PC-3 (cell line): ENCODE data around the gene UCK2. TPM values are rescaled to one million over a fixed set of nuclear protein-coding genes. Genes with fewer than 3 reads are reported as not detected.

Experiments used
- ATAC-seq: fragments of 200-7000 bp; cut with Tn5 transposase; 2 replicates; pipeline ENCODE4 v1.9.1; 2020; ENCODE audit warnings: mild to moderate bottlenecking, moderate library complexity
- BruUV-seq: library from RNA; stranded (reverse); fragments of 400-500 nt; replicated peaks from 2 replicates; lab custom pipeline; 2021; lab: Mats Ljungman, UMichigan
- CTCF ChIA-PET: fragments of 300-600 bp; sonication (Branson Sonifier 250); formaldehyde crosslinking; loops from one replicate; lab custom pipeline; 2022; ENCODE audit warnings: antibody characterized with exemption; lab: Charles Lee
- POLR2A ChIA-PET: fragments of 300-600 bp; sonication (Branson Sonifier 250); formaldehyde crosslinking; loops from one replicate; lab custom pipeline; 2022; ENCODE audit warnings: antibody characterized with exemption; ENCODE audit not compliant: unreplicated experiment; lab: Charles Lee
- DNase-seq: peaks from one replicate; pipeline ENCODE4 v3.0.0-alpha.2; 2015
- H2AFZ ChIP-seq: fragments of 300-600 bp; sonication (generic); 2 replicates; pipeline ENCODE4 v1.6.0; 2016; ENCODE audit warnings: antibody characterized with exemption, low read length
- H3F3A ChIP-seq: fragments of 300-600 bp; sonication (generic); one replicate; pipeline ENCODE4 v1.6.0; 2017; ENCODE audit warnings: antibody characterized with exemption, low read length, control low read depth, mild to moderate bottlenecking; ENCODE audit not compliant: unreplicated experiment
- H3K27ac ChIP-seq: fragments of 300-600 bp; sonication (generic); 2 replicates; pipeline ENCODE4 v1.5.1; 2016; ENCODE audit warnings: mild to moderate bottlenecking, low read length
- H3K27me3 ChIP-seq: fragments of 300-600 bp; sonication (generic); 2 replicates; pipeline ENCODE4 v1.6.1; 2016; ENCODE audit warnings: low read length, mixed read lengths
- H3K36me3 ChIP-seq: fragments of 300-600 bp; sonication (generic); 2 replicates; pipeline ENCODE4 v1.6.1; 2016; ENCODE audit warnings: low read depth, mixed run types, low read length, mixed read lengths
- H3K4me1 ChIP-seq: fragments of 300-600 bp; sonication (generic); 2 replicates; pipeline ENCODE4 v1.5.1; 2016; ENCODE audit warnings: low read length; ENCODE audit not compliant: insufficient read depth
- H3K4me2 ChIP-seq: fragments of 300-600 bp; sonication (generic); 2 replicates; pipeline ENCODE4 v1.6.0; 2016; ENCODE audit warnings: low read length
- H3K4me3 ChIP-seq: fragments of 300-600 bp; sonication (generic); 2 replicates; pipeline ENCODE4 v1.5.1; 2016; ENCODE audit warnings: mild to moderate bottlenecking, low read length, mixed read lengths
- H3K79me2 ChIP-seq: fragments of 300-600 bp; sonication (generic); 2 replicates; pipeline ENCODE4 v1.6.1; 2017; ENCODE audit warnings: low read length, mixed read lengths
- H3K9ac ChIP-seq: fragments of 300-600 bp; sonication (generic); 2 replicates; pipeline ENCODE4 v1.6.0; 2016; ENCODE audit warnings: mild to moderate bottlenecking, low read length
- H3K9me2 ChIP-seq: fragments of 300-600 bp; sonication (generic); replicated peaks from 2 replicates; pipeline ENCODE4 v1.6.1; 2016; ENCODE audit warnings: mixed run types, low read length, mixed read lengths
- H3K9me3 ChIP-seq: fragments of 300-600 bp; sonication (generic); 2 replicates; pipeline ENCODE4 v1.6.1; 2016; ENCODE audit warnings: low read length, mixed read lengths
- H4K20me1 ChIP-seq: fragments of 300-600 bp; sonication (generic); 2 replicates; pipeline ENCODE4 v1.6.1; 2016; ENCODE audit warnings: low read length, mixed read lengths
- CTCF ChIP-seq: fragments of 300-600 bp; sonication (generic); conservative IDR thresholded peaks from 2 replicates; pipeline ENCODE4 v1.5.1; 2017; ENCODE audit warnings: antibody characterized with exemption, low read depth, mild to moderate bottlenecking, low read length
- EZH2 ChIP-seq: fragments of 300-600 bp; sonication (generic); IDR thresholded peaks from one replicate; pipeline ENCODE4 v1.6.1; 2017; ENCODE audit warnings: antibody characterized with exemption, mild to moderate bottlenecking, low read length; ENCODE audit not compliant: unreplicated experiment
- EZH2phosphoT487 ChIP-seq: fragments of 300-600 bp; sonication (generic); IDR thresholded peaks from 2 replicates; pipeline ENCODE4 v1.6.1; 2018; ENCODE audit warnings: mild to moderate bottlenecking, antibody characterized with exemption, low read length, borderline replicate concordance
- intact Hi-C: fragments of 100-400 bp; cut with micrococcal nuclease; formaldehyde crosslinking; loops from 2 replicates; pipeline ENCODE4 v1.9.0; 2023
- total RNA-seq: library from RNA; depleted of rRNA; stranded (reverse); fragments of >200 nt; gene quantifications from 2 replicates; pipeline ENCODE4 v1.2.3, GENCODE V29; 2014

The UCK2 gene
- total RNA-seq, 1 experiment from 2014 or later, result 193 TPM

GRCh38 chr1:165826565-165827267, 698 bp upstream of the UCK2 start:
- H3K4me2 ChIP-seq, result peak overlapping the region; percentile 90
- DNase-seq, result no peak
- peaks cover 23% of the 10 kb centered on the region for H4K20me1 ChIP-seq
- intact Hi-C loops, result loop anchor here (1.0 to 10.0 kb wide), 6 partner anchors 53 to 226 kb away; partner anchors contain the start of gene MGST3
- ChIA-PET CTCF (no interaction called here), POLR2A (no interaction called here)
- no peaks in the 10 kb centered on the region for H3K9me3 ChIP-seq
- no peaks in the 10 kb centered on the region for H3K9me2 ChIP-seq
- no peaks in the 10 kb centered on the region for H3K27me3 ChIP-seq
- ATAC-seq, result no peak
- no peaks in the 10 kb centered on the region for H3F3A ChIP-seq
- H3K27ac ChIP-seq, result no peak overlapping the region
- peak overlapping the region; percentile 5; the same call in 1 of the 2 replicates for H3K9ac ChIP-seq
- H2AFZ ChIP-seq, result peak overlapping the region; percentile 80
- H3K36me3 ChIP-seq, result no peaks in the 10 kb centered on the region
- TF ChIP-seq CTCF (no peak), EZH2 (no peak), EZH2phosphoT487 (no peak)
- peaks cover 16% of the 10 kb centered on the region for H3K4me1 ChIP-seq
- H3K4me3 ChIP-seq, result peak overlapping the region; percentile 88
- peaks cover 47% of the 10 kb centered on the region for H3K79me2 ChIP-seq
- BruUV-seq, result no TSS peak

GRCh38 chr1:165828103-165828668, 772 bp downstream of the UCK2 start:
- H3K36me3 ChIP-seq, result no peaks in the 10 kb centered on the region
- POLR2A ChIA-PET, result interaction anchor here (0.6 to 1.2 kb wide), 3 partner anchors 14 to 230 kb away, joined by 3 to 7 read pairs (median 4); partner anchors contain the start of gene TMCO1
- no peaks in the 10 kb centered on the region for H3K9me2 ChIP-seq
- H3K4me1 ChIP-seq, result peaks cover 16% of the 10 kb centered on the region
- TF ChIP-seq EZH2phosphoT487, result no peak
- 0 out of 2 replicates have a peak, but pooled peaks have one; percentile 25 for TF ChIP-seq CTCF
- DNase-seq, result peak; percentile 55
- no peaks in the 10 kb centered on the region for H3K9me3 ChIP-seq
- peak overlapping the region; percentile 76 for H3K27ac ChIP-seq
- peak overlapping the region; percentile 90 for H3K4me2 ChIP-seq
- no peaks in the 10 kb centered on the region for H3F3A ChIP-seq
- no peaks in the 10 kb centered on the region for H3K27me3 ChIP-seq
- H3K9ac ChIP-seq, result peak overlapping the region; percentile 92
- CTCF ChIA-PET, result interaction anchor here (0.6 kb wide), 1 partner anchor 28 kb away, joined by 5 read pairs; no protein-coding TSS in a partner anchor
- H3K79me2 ChIP-seq, result peaks cover 62% of the 10 kb centered on the region
- peaks cover 38% of the 10 kb centered on the region for H4K20me1 ChIP-seq
- peak overlapping the region; percentile 88 for H3K4me3 ChIP-seq
- no TSS peak for BruUV-seq
- peak; percentile 57 for ATAC-seq
- H2AFZ ChIP-seq, result peak overlapping the region; percentile 77
- intact Hi-C loops, result loop anchor here (2.0 to 10.0 kb wide), 3 partner anchors 54 to 193 kb away; partner anchors contain the start of gene MGST3
